Measurements from ENCODE around the gene SUSD6.

DNA sequence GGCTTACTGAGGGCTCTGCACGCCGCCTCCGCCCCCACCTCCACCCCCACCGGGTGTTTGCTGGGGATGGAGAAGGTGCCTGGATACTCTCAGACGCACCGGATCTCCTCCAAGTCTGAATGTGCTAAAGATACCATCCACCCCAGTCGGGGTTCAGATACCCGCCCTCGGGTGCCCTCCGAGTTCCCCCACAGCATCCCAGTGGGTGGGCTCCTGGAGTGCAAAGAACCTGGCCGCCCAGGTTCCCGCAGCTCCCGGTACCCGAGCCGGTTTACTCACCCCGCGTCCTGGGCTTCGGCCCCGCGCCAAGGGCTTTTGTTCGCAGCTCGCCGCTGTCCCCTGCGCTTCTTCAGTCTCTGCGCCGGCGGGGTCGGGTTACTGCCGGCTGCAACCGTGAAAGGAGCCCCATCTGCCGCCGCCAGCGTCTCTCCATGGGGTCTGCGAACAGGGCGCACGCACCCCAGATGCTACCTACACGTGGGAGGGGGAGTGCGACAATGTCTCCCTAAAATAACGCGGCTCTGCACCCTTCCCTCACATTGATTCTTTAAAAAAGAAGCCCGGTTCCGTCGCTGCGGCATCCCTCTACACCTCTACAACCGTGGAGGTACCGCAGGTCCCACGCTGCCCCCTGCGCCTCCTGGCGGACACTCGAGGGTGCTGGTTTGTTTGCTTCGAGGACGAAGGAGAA lies 37.0 kb upstream of the SUSD6 start, which contains the start of gene CCDC177:
- TF ChIP-seq, protein P1, sequence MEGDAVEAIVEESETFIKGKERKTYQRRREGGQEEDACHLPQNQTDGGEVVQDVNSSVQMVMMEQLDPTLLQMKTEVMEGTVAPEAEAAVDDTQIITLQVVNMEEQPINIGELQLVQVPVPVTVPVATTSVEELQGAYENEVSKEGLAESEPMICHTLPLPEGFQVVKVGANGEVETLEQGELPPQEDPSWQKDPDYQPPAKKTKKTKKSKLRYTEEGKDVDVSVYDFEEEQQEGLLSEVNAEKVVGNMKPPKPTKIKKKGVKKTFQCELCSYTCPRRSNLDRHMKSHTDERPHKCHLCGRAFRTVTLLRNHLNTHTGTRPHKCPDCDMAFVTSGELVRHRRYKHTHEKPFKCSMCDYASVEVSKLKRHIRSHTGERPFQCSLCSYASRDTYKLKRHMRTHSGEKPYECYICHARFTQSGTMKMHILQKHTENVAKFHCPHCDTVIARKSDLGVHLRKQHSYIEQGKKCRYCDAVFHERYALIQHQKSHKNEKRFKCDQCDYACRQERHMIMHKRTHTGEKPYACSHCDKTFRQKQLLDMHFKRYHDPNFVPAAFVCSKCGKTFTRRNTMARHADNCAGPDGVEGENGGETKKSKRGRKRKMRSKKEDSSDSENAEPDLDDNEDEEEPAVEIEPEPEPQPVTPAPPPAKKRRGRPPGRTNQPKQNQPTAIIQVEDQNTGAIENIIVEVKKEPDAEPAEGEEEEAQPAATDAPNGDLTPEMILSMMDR (IDR thresholded peaks at IDR 0.05) = peak; percentile 99
- no peak for TF ChIP-seq EZH2 (IDR thresholded peaks at IDR 0.05; ENCODE audit: borderline replicate concordance, insufficient read depth, low read depth, low read length, poor library complexity, severe bottlenecking)

Measured in B cell (primary cell).